HFF-Myc (cell line): ENCODE measurements around the gene USE1.
A peak's percentile ranks its signal among the peaks of the same experiment; 100 is the strongest.

Experiments
- DNase-seq: peaks from one replicate; pipeline ENCODE4 v3.0.0-alpha.2; 2011; ENCODE audit warnings: low read depth; ENCODE audit errors: extremely low read depth
- H3K4me3 ChIP-seq: replicated peaks from 2 replicates; pipeline ENCODE4 v1.5.1; 2011; ENCODE audit warnings: low read depth, mild to moderate bottlenecking, control low read depth, low read length
- CTCF ChIP-seq: IDR thresholded peaks from 2 replicates; pipeline ENCODE4 v1.5.1; 2012; ENCODE audit warnings: mild to moderate bottlenecking, low read depth, low read length, control low read depth; ENCODE audit errors: missing control alignments

Gene USE1

GRCh38 chr19:17243211-17243829 is 28.2 kb downstream of the USE1 start:
- peak overlapping the region; percentile 86 for H3K4me3 ChIP-seq
- no peak for TF ChIP-seq CTCF
- DNase-seq = no peak

- DNase-seq = no peak
- TF ChIP-seq CTCF = no peak
- peak overlapping the region; percentile 86 for H3K4me3 ChIP-seq
These were observed 28.9 kb downstream of the USE1 start for GRCh38 chr19:17243830-17244617.

- DNase-seq = no peak
- H3K4me3 ChIP-seq = peak overlapping the region; percentile 86
- no peak for TF ChIP-seq CTCF
These were observed 29.7 kb downstream of the USE1 start for GRCh38 chr19:17244618-17245534.

GRCh38 chr19:17245535-17245984 is 30.4 kb downstream of the USE1 start, which contains the start of gene NR2F6:
NR2F6 (minus strand) TSS chr19:17245919; CDS start chr19:17245220, 699 bp downstream.
- no peak for DNase-seq
- TF ChIP-seq CTCF = no peak

GRCh38 chr19:17246681-17247425 is 31.7 kb downstream of the USE1 start:
- no peak for TF ChIP-seq CTCF
- peak overlapping the region; percentile 40 for H3K4me3 ChIP-seq
- DNase-seq = no peak

More at GRCh38 chr19:17245535-17245984, 30.4 kb downstream of the USE1 start, which contains the start of gene NR2F6:
- peak within 1 kb of the TSS; percentile 86 for H3K4me3 ChIP-seq
